GM18498 (cell line): Measurements from ENCODE around the gene MBOAT1.
"Not testable (repeated sequence)": the region's sequence is repeated elsewhere in the genome, so short reads cannot be mapped to it uniquely, and the experiment has no call there.

ENCODE experiments used
- ATAC-seq: cut with Tn5 transposase; IDR thresholded peaks from one replicate; pipeline ENCODE4 v1.9.1; 2021; ENCODE audit warnings: mild to moderate bottlenecking, moderate library complexity; ENCODE audit not compliant: unreplicated experiment

Gene MBOAT1

GRCh38 chr6:20203561-20204511 lies 8.4 kb downstream of the MBOAT1 start:
- no peak for ATAC-seq

GRCh38 chr6:20202699-20203302 lies 9.5 kb downstream of the MBOAT1 start:
- no peak for ATAC-seq

- no peak for ATAC-seq
Measured at GRCh38 chr6:20202324-20202658, 10.0 kb downstream of the MBOAT1 start.

GRCh38 chr6:20200761-20201630 lies 11.3 kb downstream of the MBOAT1 start:
- no peak for ATAC-seq

- no peak for ATAC-seq
Measured at GRCh38 chr6:20198775-20199174, 13.5 kb downstream of the MBOAT1 start.

- no peak for ATAC-seq
Measured at GRCh38 chr6:20198156-20198774, 14.0 kb downstream of the MBOAT1 start.

- peak; percentile 38 for ATAC-seq
Measured at GRCh38 chr6:20197251-20197650, 15.0 kb downstream of the MBOAT1 start.

GRCh38 chr6:20192625-20193024 lies 19.6 kb downstream of the MBOAT1 start:
- no peak for ATAC-seq

- ATAC-seq: no peak
Measured at GRCh38 chr6:20191992-20192391, 20.3 kb downstream of the MBOAT1 start.

GRCh38 chr6:20188630-20189075 lies 23.6 kb downstream of the MBOAT1 start:
- ATAC-seq: no peak

GRCh38 chr6:20186981-20187380 lies 25.3 kb downstream of the MBOAT1 start:
- ATAC-seq: no peak

GRCh38 chr6:20183706-20184105 lies 28.6 kb downstream of the MBOAT1 start:
- no peak for ATAC-seq

GRCh38 chr6:20182926-20183521 lies 29.2 kb downstream of the MBOAT1 start:
- no peak for ATAC-seq

GRCh38 chr6:20182069-20182468 lies 30.2 kb downstream of the MBOAT1 start:
- no peak for ATAC-seq

GRCh38 chr6:20180935-20181334 lies 31.3 kb downstream of the MBOAT1 start:
- no peak for ATAC-seq

- not testable (repeated sequence) for ATAC-seq
Measured at GRCh38 chr6:20179287-20180045, 32.8 kb downstream of the MBOAT1 start.

GRCh38 chr6:20178327-20178726 lies 33.9 kb downstream of the MBOAT1 start:
- no peak for ATAC-seq

GRCh38 chr6:20175810-20176410 lies 36.4 kb downstream of the MBOAT1 start:
- no peak for ATAC-seq
